MM.1S (cell line): Measurements from ENCODE around the gene LRAT.

ENCODE experiments used
- CTCF ChIP-seq: fragments of 300-600 bp; sonication (generic); IDR thresholded peaks from 2 replicates; pipeline ENCODE4 v1.5.1; 2016; ENCODE audit warnings: antibody characterized with exemption, low read length, mixed read lengths
- EZH2 ChIP-seq: fragments of 300-600 bp; sonication (generic); optimal IDR thresholded peaks from 2 replicates; pipeline ENCODE3; 2017; ENCODE audit warnings: low read depth, mild to moderate bottlenecking, antibody characterized with exemption, low read length, mixed read lengths
- EZH2phosphoT487 ChIP-seq: fragments of 300-600 bp; sonication (generic); IDR thresholded peaks from 2 replicates; pipeline ENCODE4 v1.6.1; 2018; ENCODE audit warnings: antibody characterized with exemption, low read length

- TF ChIP-seq CTCF (no peak), EZH2phosphoT487 (no peak), EZH2 (no peak)
These were observed 1.6 kb upstream of the LRAT start for GRCh38 chr4:154741922-154742850.
